PC-3 (cell line): ENCODE measurements around the gene GPX4. TPM values are rescaled to one million over a fixed set of nuclear protein-coding genes. Genes with fewer than 3 reads are reported as not detected.

Source experiments
- ATAC-seq: fragments of 200-7000 bp; cut with Tn5 transposase; 2 replicates; pipeline ENCODE4 v1.9.1; 2020; ENCODE audit warnings: mild to moderate bottlenecking, moderate library complexity
- BruUV-seq: library from RNA; stranded (reverse); fragments of 400-500 nt; replicated peaks from 2 replicates; lab custom pipeline; 2021; lab: Mats Ljungman, UMichigan
- CTCF ChIA-PET: fragments of 300-600 bp; sonication (Branson Sonifier 250); formaldehyde crosslinking; loops from one replicate; lab custom pipeline; 2022; ENCODE audit warnings: antibody characterized with exemption; lab: Charles Lee
- POLR2A ChIA-PET: fragments of 300-600 bp; sonication (Branson Sonifier 250); formaldehyde crosslinking; loops from one replicate; lab custom pipeline; 2022; ENCODE audit warnings: antibody characterized with exemption; ENCODE audit not compliant: unreplicated experiment; lab: Charles Lee
- DNase-seq: peaks from one replicate; pipeline ENCODE4 v3.0.0-alpha.2; 2015
- H2AFZ ChIP-seq: fragments of 300-600 bp; sonication (generic); 2 replicates; pipeline ENCODE4 v1.6.0; 2016; ENCODE audit warnings: antibody characterized with exemption, low read length
- H3F3A ChIP-seq: fragments of 300-600 bp; sonication (generic); one replicate; pipeline ENCODE4 v1.6.0; 2017; ENCODE audit warnings: antibody characterized with exemption, low read length, control low read depth, mild to moderate bottlenecking; ENCODE audit not compliant: unreplicated experiment
- H3K27ac ChIP-seq: fragments of 300-600 bp; sonication (generic); 2 replicates; pipeline ENCODE4 v1.5.1; 2016; ENCODE audit warnings: mild to moderate bottlenecking, low read length
- H3K27me3 ChIP-seq: fragments of 300-600 bp; sonication (generic); 2 replicates; pipeline ENCODE4 v1.6.1; 2016; ENCODE audit warnings: low read length, mixed read lengths
- H3K36me3 ChIP-seq: fragments of 300-600 bp; sonication (generic); 2 replicates; pipeline ENCODE4 v1.6.1; 2016; ENCODE audit warnings: low read depth, mixed run types, low read length, mixed read lengths
- H3K4me1 ChIP-seq: fragments of 300-600 bp; sonication (generic); 2 replicates; pipeline ENCODE4 v1.5.1; 2016; ENCODE audit warnings: low read length; ENCODE audit not compliant: insufficient read depth
- H3K4me2 ChIP-seq: fragments of 300-600 bp; sonication (generic); 2 replicates; pipeline ENCODE4 v1.6.0; 2016; ENCODE audit warnings: low read length
- H3K4me3 ChIP-seq: fragments of 300-600 bp; sonication (generic); 2 replicates; pipeline ENCODE4 v1.5.1; 2016; ENCODE audit warnings: mild to moderate bottlenecking, low read length, mixed read lengths
- H3K79me2 ChIP-seq: fragments of 300-600 bp; sonication (generic); 2 replicates; pipeline ENCODE4 v1.6.1; 2017; ENCODE audit warnings: low read length, mixed read lengths
- H3K9ac ChIP-seq: fragments of 300-600 bp; sonication (generic); 2 replicates; pipeline ENCODE4 v1.6.0; 2016; ENCODE audit warnings: mild to moderate bottlenecking, low read length
- H3K9me2 ChIP-seq: fragments of 300-600 bp; sonication (generic); replicated peaks from 2 replicates; pipeline ENCODE4 v1.6.1; 2016; ENCODE audit warnings: mixed run types, low read length, mixed read lengths
- H3K9me3 ChIP-seq: fragments of 300-600 bp; sonication (generic); 2 replicates; pipeline ENCODE4 v1.6.1; 2016; ENCODE audit warnings: low read length, mixed read lengths
- H4K20me1 ChIP-seq: fragments of 300-600 bp; sonication (generic); 2 replicates; pipeline ENCODE4 v1.6.1; 2016; ENCODE audit warnings: low read length, mixed read lengths
- EZH2 ChIP-seq: fragments of 300-600 bp; sonication (generic); IDR thresholded peaks from one replicate; pipeline ENCODE4 v1.6.1; 2017; ENCODE audit warnings: antibody characterized with exemption, mild to moderate bottlenecking, low read length; ENCODE audit not compliant: unreplicated experiment
- EZH2phosphoT487 ChIP-seq: fragments of 300-600 bp; sonication (generic); IDR thresholded peaks from 2 replicates; pipeline ENCODE4 v1.6.1; 2018; ENCODE audit warnings: mild to moderate bottlenecking, antibody characterized with exemption, low read length, borderline replicate concordance
- intact Hi-C: fragments of 100-400 bp; cut with micrococcal nuclease; formaldehyde crosslinking; loops from 2 replicates; pipeline ENCODE4 v1.9.0; 2023
- total RNA-seq: library from RNA; depleted of rRNA; stranded (reverse); fragments of >200 nt; gene quantifications from 2 replicates; pipeline ENCODE4 v1.2.3, GENCODE V29; 2014
- TF ChIP-seq, protein P1 (sequence below): fragments of 300-600 bp; sonication (generic); conservative IDR thresholded peaks from 2 replicates; pipeline ENCODE4 v1.5.1; 2017; ENCODE audit warnings: antibody characterized with exemption, low read depth, mild to moderate bottlenecking, low read length

Gene GPX4
- total RNA-seq, 1 experiment from 2014 or later, result 644 TPM

DNA sequence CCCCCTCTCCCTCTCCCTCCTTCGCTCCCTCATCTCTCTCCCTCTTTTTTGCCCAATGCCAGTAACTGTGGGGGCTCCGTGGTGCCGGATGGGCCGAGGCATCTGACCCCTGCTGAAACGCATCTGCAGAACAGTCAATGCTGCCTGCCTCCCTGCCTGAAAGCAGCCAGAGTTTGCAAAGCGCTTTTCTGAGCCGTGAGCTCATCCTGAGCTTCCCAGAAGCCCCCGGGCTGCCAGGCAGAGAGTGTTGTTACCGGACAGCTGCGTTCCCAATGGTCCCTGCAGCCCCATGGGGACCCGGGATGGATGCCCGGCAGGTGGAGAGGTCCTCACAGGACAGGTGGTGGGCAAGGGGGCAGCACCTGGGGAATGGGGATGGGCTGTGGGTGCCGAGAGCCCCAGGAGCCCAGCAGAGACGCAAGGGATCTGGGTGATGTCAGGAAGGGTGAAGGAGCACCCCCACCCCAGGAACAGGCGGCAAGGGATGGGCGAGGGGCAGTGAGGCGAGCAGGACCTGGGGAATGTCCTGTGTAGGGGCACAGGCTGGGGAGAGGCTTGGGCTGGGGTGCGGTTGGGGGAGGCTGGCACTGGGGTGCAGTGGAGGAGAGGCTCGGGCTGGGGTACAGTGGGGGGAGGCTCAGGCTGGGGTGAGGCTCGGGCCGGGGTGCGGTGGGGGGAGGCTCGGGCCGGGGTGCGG lies 33.0 kb downstream of the GPX4 start:
- ChIA-PET CTCF (no interaction called here), POLR2A (no interaction called here)
- Histone ChIP-seq H3K9me2 (no peaks in the 10 kb centered on the region), H3K27ac (no peak overlapping the region), H3K4me1 (no peaks in the 10 kb centered on the region), H3K79me2 (peaks cover 47% of the 10 kb centered on the region), H2AFZ (no peak overlapping the region), H3K27me3 (no peaks in the 10 kb centered on the region), H3K9me3 (no peaks in the 10 kb centered on the region), H4K20me1 (peaks cover 16% of the 10 kb centered on the region), H3K4me2 (no peak overlapping the region), H3K36me3 (peaks cover under 1% of the 10 kb centered on the region; the same call in 1 of the 2 replicates), H3K9ac (no peak overlapping the region), H3K4me3 (no peak overlapping the region), H3F3A (no peaks in the 10 kb centered on the region)
- intact Hi-C loops, result no loop called here
- DNase-seq, result no peak
- no TSS peak for BruUV-seq
- ATAC-seq, result no peak
- TF ChIP-seq, protein P1, sequence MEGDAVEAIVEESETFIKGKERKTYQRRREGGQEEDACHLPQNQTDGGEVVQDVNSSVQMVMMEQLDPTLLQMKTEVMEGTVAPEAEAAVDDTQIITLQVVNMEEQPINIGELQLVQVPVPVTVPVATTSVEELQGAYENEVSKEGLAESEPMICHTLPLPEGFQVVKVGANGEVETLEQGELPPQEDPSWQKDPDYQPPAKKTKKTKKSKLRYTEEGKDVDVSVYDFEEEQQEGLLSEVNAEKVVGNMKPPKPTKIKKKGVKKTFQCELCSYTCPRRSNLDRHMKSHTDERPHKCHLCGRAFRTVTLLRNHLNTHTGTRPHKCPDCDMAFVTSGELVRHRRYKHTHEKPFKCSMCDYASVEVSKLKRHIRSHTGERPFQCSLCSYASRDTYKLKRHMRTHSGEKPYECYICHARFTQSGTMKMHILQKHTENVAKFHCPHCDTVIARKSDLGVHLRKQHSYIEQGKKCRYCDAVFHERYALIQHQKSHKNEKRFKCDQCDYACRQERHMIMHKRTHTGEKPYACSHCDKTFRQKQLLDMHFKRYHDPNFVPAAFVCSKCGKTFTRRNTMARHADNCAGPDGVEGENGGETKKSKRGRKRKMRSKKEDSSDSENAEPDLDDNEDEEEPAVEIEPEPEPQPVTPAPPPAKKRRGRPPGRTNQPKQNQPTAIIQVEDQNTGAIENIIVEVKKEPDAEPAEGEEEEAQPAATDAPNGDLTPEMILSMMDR, result no peak
- TF ChIP-seq EZH2, result no peak
- no peak for TF ChIP-seq EZH2phosphoT487

DNA sequence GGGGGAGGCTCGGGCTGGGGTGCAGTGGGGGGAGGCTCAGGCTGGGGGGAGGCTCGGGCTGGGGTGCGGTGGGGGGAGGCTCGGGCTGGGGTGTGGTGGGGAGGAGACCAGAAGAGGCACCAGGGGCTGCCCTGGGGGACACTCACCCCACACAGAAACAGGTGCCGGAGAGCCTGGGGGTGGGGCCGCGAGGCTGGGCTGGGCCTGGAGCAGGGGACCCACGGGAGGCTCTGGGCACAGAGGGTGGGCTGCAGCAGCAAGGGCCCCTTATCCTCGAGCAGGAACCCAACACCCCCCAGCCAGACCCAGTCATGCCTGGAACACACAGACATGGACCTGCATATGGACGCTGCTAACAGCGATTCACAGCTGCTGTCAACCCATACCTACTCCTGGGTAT lies 34.3 kb downstream of the GPX4 start:
- no peak for ATAC-seq
- BruUV-seq, result no TSS peak
- no peak overlapping the region for H3K27ac ChIP-seq
- intact Hi-C loops, result no loop called here
- H3K36me3 ChIP-seq, result peaks cover 10% of the 10 kb centered on the region
- no peak overlapping the region for H3K9ac ChIP-seq
- CTCF ChIA-PET, result no interaction called here
- peaks cover 44% of the 10 kb centered on the region for H3K79me2 ChIP-seq
- H3K9me2 ChIP-seq, result no peaks in the 10 kb centered on the region
- H3K4me3 ChIP-seq, result no peak overlapping the region
- DNase-seq, result no peak
- no peak overlapping the region for H3K4me2 ChIP-seq
- TF ChIP-seq, protein P1, result no peak
- TF ChIP-seq EZH2 (no peak), EZH2phosphoT487 (no peak)
- no peaks in the 10 kb centered on the region for H3K27me3 ChIP-seq
- H3K4me1 ChIP-seq, result no peaks in the 10 kb centered on the region
- no peak overlapping the region for H2AFZ ChIP-seq
- H4K20me1 ChIP-seq, result peaks cover 13% of the 10 kb centered on the region
- POLR2A ChIA-PET, result no interaction called here
- no peaks in the 10 kb centered on the region for H3F3A ChIP-seq
- no peaks in the 10 kb centered on the region for H3K9me3 ChIP-seq

DNA sequence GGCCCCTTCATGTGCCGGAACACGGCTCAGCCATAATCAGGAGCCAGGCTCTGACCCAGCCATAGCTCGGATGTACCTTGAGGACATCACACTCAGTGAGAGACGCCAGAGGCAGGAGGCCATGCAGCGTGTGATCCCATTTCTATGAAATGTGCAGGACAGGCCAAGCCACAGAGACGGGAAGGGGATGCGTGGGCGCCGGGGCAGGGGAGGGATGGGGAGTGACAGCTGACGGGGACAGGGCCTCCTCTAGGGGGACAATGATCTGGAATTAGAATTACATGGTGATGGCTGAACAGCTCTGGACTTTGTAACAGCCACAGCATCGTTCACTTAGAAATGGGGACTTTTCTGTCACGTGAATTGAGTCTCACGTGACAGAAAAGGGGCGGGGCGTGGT lies 35.3 kb downstream of the GPX4 start:
- POLR2A ChIA-PET, result no interaction called here

More for the DNA sequence above, 35.3 kb downstream of the GPX4 start:
- TF ChIP-seq EZH2phosphoT487 (no peak), EZH2 (no peak)
- TF ChIP-seq, protein P1, result no peak
- H3K79me2 ChIP-seq, result peaks cover 34% of the 10 kb centered on the region
- no peak for ATAC-seq
- H3F3A ChIP-seq, result no peaks in the 10 kb centered on the region
- no peak overlapping the region for H3K4me2 ChIP-seq
- H3K36me3 ChIP-seq, result peaks cover 10% of the 10 kb centered on the region
- no peaks in the 10 kb centered on the region for H3K9me3 ChIP-seq
- no peaks in the 10 kb centered on the region for H3K9me2 ChIP-seq
- H3K9ac ChIP-seq, result no peak overlapping the region
- H2AFZ ChIP-seq, result no peak overlapping the region
- H4K20me1 ChIP-seq, result peaks cover 3% of the 10 kb centered on the region; the same call in 1 of the 2 replicates
- no peak overlapping the region for H3K4me3 ChIP-seq
- no TSS peak for BruUV-seq
- no peaks in the 10 kb centered on the region for H3K27me3 ChIP-seq
- H3K27ac ChIP-seq, result no peak overlapping the region
- CTCF ChIA-PET, result no interaction called here
- intact Hi-C loops, result no loop called here
- no peak for DNase-seq
- no peaks in the 10 kb centered on the region for H3K4me1 ChIP-seq
